GM18517 (cell line): ENCODE results near the gene POU1F1.
"Not testable (repeated sequence)": the region's sequence is repeated elsewhere in the genome, so short reads cannot be mapped to it uniquely, and the experiment has no call there.

Experiments
- ATAC-seq: cut with Tn5 transposase; IDR thresholded peaks from one replicate; pipeline ENCODE4 v1.9.1; 2021; ENCODE audit warnings: mild to moderate bottlenecking, moderate library complexity; ENCODE audit not compliant: unreplicated experiment

POU1F1 gene, protein sequence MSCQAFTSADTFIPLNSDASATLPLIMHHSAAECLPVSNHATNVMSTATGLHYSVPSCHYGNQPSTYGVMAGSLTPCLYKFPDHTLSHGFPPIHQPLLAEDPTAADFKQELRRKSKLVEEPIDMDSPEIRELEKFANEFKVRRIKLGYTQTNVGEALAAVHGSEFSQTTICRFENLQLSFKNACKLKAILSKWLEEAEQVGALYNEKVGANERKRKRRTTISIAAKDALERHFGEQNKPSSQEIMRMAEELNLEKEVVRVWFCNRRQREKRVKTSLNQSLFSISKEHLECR

DNA sequence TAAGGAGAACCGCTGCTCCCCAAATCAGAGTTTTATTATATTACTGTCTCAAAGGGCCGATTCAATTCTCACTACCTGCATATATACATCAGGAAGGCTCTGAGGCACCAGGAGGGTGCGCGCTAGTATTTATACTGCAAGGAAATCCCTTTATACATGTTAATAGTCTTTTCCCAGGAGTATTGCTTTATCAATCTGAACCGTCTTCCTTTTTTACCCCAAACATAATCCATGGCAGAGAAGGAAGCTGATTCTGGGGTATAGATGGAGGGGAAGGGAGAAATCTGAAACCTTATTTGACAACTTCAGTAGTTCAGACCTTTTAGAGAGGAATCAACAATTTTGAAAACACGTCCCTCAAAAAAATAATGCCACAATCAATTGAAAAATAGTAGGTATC, at the start of gene POU1F1:
TSS of gene POU1F1 (minus strand) at position 101 of the 400 bp plus-strand sequence. CDS start 122 bp downstream, outside the sequence.
- ATAC-seq, result no peak

DNA sequence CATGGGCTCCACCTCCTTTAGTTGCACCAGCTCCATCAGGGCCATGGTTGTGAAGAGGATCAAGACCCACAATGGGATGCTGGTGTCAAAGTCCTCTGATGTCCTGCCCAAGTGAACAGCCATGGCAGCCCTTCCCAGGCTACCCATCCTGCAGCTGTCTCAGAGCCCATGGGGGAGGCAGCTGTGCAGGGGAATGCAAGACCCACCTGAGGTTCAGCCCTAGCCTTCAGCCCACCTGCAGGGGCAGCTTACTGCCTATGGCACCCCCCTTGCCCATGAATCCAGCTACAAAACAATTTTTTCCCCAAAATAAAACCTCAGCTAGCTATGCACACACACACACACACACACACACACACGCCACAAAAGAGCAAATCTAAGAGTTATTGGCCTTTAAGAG, 48.2 kb upstream of the POU1F1 start:
- no peak for ATAC-seq

DNA sequence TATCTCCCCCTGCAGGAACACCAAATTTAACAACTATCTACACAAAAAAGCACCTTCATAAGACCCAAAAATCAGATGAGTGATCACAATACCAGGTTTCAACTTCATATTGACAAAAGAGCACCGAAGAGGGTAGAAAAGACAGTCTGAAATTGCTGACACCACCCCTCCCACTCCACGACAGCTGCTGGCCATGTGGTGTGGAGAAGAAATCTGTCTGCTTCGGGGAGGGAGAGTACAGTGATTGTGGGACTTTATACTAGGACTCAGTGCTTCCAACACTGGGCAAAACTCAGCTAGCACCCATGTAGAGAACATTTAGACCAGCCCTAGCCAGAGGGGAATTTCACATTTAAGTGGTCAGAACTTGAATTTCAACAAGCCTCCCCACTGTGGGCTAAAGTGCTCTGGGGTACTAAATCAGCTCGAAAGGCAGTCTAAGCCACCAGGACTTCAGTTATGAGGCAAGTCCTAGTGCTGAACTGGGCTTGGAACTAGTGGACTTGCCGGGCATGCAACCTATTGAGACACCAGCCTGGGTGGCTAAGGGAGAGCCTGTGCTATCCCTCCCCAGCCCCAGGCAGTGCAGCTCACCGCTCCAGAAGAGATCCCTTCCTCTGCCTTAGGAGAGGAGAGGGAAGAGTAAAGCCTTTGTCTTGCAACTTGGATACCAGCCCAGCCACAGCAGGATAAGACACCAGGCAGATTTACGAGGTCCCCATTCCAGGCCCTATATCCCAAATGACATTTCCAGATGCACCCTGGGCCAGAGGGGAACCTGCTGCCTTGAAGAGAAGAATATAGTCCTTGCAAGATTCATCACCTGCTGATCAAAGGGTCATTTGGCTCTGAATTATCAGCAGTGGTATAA, 44.6 kb upstream of the POU1F1 start:
- no peak for ATAC-seq

DNA sequence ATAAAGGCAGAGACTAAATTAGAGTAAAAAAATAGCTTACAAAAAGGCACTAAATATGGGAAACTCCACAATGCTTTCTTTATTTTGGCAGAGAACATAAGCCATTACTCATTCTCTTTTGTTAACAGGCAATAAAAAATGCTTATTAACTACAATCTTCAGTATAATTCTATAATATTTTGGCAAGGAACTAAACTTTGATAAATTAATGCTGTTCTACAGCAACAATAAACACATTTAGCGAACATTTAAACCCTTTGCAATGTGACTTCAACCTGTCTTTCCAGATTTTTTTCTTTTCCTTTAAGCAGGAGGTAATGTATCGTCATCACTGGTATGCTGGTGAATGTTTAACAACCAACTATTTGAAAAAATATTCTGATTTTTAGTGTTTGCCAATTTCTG, 42.2 kb upstream of the POU1F1 start:
- no peak for ATAC-seq

DNA sequence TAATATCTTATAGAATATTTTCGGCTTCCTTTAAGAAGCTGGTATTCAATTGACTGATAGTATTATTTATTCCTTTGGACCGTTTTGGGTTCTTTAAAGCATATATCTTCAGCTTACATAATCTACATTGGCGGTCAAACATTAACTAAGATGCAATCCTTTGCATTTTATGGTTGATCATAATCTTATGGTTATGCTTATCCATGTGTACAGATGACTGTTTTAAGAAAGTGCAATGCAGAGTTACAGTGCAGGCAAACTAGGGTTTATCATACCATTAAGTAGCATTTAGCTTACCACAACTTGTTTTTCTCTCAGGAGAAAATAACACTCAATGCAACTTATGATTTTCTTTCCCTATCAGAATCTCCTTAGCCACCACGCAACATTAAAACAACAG, 41.4 kb upstream of the POU1F1 start:
- ATAC-seq, result no peak

DNA sequence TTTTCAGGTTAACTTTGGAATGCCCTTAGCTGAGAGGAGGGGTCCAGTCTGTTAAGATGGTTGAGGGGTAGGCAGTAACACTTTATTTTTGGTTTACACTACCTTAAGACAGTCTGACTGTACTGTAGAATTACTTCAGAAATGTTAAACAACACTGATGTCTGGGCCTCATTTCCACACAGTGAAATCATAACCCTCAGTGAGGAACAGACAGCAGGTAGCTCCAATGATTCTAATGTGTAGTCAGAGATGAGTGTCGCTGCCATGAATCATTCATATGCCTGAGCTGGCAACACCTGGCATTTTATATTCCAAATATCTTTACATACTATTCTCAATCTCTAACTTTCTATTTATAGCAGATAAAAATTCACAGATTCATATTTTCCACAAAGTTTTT, 37.3 kb upstream of the POU1F1 start:
- no peak for ATAC-seq

DNA sequence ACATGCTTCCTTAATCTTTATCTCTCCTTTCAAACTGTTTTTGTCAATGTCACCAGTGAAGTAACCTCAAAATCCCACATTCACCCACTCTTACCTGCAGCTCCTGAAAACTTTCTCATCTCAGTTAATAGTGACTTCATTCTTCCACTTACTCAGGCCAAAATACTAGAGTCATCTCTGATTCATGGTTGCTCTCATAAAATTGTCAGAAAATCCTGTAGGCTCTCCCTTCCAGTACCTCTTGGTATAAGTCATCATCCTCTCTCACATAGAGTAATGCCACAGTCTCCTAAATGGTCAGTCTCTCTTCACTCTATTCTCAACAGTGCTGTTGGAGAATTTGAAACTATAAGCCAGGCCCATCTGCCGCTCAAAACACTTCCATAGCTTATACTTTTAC, 34.9 kb upstream of the POU1F1 start:
- no peak for ATAC-seq

DNA sequence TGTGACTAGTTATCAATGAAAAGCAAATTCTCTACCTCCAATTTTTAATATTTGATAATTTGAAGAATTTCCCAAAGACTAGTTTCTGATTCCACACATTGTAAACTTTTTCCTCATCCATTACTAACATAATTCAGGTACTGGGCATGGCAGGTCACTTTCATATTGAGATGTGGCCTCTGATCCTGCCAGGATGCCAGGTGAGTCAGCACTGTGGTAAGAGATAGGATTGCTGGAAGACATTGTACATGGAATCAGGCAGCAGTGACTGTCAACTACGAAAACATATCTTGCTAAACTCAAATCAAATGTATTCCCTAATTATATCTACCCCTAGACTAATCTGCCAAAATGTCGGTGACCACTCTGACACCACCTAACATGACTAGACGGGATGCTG, 33.2 kb upstream of the POU1F1 start:
- no peak for ATAC-seq

DNA sequence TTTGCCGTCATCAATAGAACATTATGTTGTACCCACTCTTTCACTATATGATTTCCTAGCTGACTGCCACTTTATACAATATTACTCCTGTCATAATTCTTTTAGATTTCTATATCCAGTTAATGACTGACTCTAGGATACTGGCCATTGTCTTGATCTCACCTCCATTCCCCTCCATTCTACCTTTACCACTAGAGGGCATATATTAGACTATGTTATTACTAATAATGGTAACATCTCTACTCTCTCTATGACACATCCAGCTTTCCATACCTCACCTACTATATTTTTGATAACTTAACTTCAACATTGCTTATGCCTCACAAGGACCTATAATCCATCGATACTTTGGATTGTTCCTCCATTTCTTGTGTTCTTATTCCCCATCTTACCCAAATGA, 31.4 kb upstream of the POU1F1 start:
- ATAC-seq, result peak; percentile 89

DNA sequence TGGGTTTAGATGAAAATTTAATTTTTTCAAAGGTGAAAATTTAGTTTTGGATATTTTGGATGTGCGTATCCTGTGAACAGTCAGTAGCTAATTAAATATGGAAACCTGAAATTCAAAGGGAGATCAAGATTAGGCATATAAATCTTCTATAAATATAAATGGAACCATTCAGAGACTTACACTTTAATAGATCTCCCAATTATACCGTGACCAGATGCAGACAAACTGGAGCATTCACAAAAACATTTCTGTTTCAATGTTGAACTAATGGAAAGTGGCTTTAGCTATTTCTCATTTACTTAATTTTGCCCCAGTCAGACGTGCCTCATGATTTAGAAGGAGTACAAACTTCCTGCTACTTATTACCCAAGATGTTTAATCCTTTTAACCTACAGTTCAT, 29.1 kb upstream of the POU1F1 start:
- no peak for ATAC-seq

DNA sequence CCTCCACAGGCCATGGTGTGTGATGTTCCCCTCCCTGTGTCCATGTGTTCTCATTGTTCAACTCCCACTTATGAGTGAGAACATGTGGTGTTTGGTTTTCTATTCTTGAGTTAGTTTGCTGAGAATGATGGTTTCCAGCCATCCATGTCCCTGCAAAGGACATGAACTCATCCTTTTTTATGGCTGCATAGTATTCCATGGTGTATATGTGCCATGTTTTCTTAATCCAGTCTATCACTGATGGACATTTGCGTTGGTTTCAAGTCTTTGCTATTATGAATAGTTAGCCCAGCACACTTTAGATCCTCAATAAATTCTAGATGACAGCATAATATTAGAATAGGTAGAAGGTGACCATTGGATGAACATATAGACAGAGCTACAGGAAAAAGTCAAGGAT, 28.6 kb upstream of the POU1F1 start:
- not testable (repeated sequence) for ATAC-seq

DNA sequence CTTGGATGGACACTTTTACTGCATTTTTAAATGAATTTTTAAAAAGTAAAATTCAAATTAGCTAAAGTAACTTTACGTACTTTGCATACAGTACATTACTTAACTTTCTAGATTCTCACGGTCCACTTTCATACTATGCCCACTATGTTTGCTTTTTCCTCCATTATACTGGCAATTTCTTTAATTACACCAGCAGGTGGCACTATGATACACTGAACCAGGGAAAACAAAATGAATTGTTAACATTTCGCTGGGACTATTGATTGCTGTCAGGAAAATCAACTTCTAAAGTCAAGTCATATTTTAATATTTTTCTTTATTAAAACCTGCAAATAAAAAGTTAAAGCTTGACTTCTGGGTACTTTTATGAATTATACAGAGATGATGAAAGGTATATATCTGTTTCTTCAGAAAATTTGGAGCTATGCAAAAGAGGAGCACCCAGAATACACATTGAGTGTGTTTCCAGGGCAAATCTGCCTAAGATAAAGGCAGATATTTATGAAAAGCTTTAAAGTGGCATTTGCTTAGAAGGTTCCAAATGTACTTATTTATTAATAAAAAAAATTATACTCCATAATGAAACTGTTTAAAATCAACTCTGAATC, 21.8 kb upstream of the POU1F1 start:
- peak; percentile 90 for ATAC-seq

DNA sequence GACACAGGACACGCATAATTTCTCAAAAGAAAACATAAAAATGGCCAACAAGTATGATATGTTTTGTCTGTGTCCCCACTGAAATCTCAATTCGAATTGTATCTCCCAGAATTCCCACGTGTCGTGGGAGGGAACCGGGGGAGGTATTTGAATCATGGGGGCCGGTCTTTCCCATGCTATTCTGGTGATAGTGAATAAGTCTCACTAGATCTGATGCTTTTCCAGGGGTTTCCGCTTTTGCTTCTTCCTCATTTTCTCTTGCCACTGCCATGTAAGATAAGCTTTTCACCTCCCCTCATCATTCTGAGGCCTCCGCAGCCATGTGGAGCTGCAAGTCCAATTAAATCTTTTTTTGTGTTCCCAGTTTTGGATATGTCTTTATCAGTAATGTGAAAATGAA, 12.1 kb upstream of the POU1F1 start:
- ATAC-seq, result no peak

DNA sequence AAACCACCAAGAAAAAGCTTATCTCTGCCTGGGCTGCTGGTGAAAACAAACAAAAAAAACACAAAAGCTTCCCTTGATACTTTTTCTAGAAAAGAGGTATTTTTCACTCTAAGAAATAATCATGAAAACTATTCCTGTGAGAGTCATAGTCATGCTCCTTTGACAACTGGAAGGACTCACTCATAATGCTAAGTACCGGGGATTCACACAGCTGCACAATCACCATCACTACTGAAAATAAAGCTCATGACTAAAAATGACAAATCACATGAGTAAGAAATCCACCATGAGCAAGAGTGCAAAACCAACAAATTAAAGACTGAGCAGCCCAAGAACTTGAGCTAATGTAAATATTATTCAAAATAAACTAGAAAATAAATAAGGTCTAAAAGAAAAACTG, 10.6 kb upstream of the POU1F1 start:
- peak; percentile 52 for ATAC-seq

DNA sequence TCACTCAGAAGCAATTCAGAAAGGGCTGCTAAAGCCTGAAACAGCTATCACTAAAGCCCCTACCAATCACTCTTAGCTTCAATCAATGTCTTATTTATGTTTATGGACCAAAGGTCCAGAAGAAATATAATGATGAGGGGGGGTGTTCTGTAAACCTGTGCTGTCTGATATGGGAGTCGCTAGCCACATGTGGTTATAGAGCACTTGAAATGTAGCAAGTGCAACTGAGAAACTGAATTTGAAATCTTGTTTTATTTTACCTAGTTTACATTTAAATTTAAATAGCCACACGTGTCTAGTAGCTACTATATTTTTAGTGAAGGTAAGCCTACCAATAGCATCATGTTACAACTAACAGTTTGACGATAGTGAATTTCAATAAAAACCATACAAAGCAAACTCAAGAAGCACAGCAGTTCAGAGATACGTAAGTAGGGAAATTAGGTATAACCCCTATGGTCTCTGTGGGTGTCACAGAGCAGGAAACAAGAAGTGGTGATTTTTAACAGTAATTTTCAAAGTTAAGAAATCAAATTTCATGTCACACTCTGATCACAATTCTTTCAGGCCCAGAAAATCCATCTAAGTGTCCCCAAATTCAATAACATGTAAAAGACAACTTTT, 3.6 kb downstream of the POU1F1 start:
- ATAC-seq, result peak; percentile 69

DNA sequence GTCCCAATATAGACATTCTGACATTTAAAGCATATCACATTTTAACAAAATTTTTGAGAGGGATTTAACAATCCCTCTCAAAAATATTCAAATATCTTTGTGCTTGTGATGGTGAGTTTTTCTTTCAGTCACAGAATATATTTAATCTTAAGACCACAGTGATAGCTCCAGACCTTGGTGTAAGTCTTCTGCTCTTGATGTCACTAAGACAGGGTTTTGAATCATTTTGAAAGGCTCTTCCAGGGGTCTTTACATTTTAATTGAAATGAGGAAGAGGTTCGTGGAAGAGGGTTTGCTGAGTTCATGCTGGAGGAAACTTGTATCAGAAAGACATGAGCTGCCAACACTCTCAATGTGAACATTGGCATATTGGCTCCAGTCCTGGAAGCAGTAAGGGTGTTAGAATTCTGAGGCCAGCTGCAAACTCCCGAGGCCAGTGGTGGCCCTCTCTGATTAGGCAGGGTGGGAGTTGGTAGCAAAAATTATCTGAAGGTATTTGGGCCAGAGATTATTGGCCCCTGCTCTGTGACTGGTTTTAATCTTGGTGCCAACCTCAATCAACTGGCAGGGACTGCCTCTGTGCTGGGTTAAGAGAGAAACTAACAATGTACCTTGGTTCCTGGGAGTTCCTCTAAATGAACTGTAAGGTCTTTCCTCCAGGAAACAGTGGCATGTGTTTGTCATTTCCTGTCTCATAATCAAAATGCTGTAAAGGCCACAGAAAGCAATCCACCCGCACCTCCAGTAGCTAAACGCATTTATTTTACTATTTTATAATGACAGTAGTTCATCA, 5.3 kb downstream of the POU1F1 start:
- no peak for ATAC-seq

DNA sequence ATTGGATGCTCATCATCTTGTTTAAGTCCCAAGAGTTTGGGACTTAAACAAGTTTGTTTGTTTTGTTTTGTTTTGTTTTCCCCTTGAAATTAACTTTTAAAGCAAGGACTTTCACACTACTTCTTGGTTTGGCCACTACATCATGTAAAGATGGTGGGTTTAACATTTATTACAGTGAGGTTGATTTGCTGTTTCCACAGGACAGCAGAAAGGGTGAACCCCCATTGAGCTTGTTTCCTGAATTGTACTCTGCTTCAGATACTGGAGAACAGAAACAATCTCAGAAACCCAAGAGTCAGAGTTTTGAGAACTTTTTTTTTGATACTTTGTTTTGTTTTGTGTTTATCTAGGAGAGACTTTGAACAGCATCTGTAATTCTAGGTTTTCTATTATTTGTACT, 6.7 kb downstream of the POU1F1 start:
- ATAC-seq, result no peak

DNA sequence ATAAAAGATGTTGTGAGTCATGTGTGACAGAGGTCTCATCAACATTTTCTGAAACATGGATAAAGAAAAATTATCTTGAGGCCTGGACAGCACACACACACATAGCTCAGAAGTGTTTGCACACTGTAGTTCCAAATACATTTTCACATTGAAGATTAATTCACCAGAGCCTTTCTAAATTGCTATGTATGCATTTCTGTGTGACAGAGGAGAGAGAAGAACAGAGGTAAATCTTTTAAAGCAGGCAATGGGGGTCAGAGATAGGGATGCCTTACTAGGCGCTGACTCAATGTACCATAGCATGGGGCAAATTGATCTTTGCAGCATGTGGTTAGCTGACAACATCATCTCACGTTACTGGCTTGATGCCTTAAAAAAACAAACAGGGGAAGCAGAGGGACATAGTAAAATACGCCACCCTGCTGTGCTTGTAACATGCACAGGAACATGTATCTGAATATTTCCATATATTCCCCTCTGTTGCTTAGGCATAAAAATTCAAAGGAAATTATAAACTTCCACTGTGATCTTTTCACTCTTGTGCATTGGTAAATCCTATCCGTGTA, 7.7 kb downstream of the POU1F1 start:
- ATAC-seq, result no peak

DNA sequence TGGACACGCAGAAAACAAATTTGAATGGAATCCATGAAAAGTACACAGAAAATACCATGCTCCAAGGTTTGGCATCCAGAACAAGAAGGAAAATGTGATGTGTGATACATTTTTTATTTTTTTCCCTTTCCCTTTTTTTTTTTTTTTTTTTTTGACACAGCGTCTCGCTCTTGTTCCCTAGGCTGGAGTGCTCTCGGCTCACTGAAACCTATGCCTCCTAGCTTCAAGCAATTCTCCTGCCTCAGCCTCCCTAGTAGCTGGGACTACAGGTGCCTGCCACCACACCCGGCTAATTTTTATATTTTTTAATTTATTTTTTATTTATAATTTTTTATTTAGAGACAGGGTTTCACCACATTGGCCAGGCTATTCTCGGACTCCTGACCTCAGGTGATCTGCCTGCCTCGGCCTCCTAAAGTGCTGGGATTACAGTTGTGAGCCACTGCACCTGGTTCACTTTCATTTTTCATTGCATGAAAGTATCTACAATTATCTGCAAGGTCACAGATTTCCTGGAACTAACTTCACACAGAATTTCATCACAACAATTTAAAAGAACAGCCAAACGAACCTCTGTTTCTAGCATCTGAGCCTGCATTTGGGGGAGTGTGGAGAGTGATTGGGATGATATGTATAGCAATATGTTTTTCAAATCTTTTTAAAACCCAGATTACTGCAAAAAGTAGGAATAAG, 8.3 kb downstream of the POU1F1 start:
- no peak for ATAC-seq

DNA sequence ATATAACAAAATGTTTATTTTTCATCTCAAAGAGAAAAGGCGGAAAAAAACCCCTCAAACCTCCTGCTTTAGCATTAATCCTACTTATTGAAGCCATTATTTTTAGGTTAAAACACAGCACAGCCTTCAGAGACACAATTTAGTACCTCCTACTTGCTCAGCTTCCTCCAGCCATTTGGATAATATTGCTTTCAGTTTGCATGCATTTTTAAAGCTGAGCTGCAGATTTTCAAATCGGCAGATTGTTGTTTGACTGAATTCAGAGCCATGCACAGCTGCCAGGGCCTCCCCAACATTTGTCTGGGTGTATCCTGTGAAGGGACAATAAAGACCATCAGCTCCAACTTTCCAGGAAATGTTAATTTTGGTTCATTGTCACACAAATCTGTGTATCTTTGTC, 14.5 kb downstream of the POU1F1 start:
- ATAC-seq, result no peak
